ENCODE measurements around the gene SLC8A3.

GRCh38 chr14:70047598-70048312, 141.0 kb downstream of the SLC8A3 start:
- no peak for TF ChIP-seq CTCF (IDR thresholded peaks at IDR 0.05)
- no peak for TF ChIP-seq NFE2L2 (conservative IDR thresholded peaks at IDR 0.05; ENCODE audit: low read length)
